ENCODE measurements around the gene ATXN1.
"Not testable (repeated sequence)": the region's sequence is repeated elsewhere in the genome, so short reads cannot be mapped to it uniquely, and the experiment has no call there.

The ATXN1 gene

DNA sequence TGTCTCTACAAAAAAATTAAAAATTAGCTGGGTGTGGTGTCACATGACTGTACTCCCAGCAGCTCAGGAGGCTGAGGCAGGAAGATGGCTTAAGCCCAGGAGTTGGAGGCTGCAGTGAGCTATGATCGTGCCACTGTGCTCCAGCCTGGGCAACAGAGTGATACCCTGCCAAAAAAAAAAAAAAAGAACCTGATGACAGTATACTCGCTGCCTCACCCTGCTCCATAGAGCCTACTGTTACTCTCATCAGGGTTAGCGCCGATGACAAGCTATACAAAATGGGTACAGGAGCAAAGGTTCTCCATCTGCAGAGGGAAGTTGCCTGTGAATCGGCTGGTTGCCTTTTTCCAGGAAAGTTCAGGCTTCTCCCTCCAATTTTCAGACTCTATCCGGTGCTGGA is 469.5 kb downstream of the ATXN1 start:
- DNase-seq: no peak

DNA sequence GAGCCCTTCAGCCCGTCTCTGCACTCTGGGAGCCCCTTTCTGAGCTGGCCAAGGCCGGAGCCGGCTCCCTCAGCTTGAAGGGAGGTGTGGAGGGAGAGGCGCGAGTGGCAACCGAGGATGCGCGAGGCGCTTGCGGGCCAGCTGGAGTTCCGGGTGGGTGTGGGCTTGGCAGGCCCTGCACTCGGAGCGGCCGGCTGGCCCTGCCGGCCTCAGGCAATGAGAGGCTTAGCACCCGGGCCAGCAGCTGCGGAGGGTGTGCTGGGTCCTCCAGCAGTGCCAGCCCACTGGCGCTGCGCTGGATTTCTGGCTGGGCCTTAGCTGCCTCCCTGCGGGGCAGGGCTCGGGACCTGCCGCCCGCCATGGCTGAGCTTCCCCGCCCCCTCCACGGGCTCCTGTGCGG is 473.1 kb downstream of the ATXN1 start:
- no peak for DNase-seq

DNA sequence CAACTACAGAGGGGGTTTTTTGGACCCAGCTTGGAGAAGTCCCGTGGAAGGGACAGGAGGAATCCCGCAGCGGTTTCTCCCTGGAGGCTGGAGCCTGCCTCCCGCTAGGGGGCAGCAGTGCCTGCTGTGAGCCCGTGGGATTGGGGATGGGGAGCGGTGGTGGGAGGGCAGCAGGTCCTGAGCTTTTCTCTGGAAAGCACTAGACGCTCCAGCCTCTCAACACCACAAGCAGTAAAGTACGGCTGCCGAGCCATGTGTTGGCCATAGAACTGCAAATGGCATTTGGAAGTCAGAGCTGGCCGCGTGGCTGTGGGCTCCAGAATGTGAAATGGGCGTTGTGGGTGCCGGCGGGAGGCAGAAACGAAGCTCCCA is 475.1 kb downstream of the ATXN1 start:
- DNase-seq: peak; percentile 41 to 49

DNA sequence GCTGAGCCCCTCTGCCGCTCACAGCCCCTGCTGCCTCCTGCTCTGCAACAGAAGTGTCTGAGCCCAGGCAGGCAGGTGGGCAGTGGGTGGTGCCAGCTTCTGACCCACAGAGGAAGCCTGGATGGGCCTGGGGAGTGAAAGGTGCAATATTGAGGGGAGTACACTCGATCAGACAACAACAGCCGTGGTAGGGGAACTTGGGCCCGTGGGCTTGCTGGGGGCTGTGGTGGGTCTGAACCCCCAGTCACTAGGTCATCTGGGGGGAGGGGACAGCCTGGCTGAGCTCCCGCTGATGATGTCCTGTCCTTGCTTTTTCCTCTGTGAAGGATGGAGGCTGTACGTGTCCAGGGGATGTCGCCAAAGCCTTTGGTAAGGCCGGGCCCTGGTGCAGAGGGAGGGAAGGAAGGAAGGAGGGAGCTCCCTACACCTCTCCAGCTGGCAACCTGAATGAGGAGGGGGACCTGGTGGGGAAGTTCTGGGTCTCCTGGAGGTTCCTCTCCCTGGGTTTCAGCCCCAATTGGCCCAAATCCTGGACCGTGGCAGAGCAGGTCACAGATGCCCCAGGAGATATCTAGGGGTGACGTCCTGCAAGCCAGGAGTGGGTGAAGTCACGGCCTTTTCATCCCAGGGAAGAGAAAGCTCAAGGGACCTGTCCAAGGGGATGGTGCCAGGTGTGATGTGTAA is 475.7 kb downstream of the ATXN1 start:
- no peak for DNase-seq

DNA sequence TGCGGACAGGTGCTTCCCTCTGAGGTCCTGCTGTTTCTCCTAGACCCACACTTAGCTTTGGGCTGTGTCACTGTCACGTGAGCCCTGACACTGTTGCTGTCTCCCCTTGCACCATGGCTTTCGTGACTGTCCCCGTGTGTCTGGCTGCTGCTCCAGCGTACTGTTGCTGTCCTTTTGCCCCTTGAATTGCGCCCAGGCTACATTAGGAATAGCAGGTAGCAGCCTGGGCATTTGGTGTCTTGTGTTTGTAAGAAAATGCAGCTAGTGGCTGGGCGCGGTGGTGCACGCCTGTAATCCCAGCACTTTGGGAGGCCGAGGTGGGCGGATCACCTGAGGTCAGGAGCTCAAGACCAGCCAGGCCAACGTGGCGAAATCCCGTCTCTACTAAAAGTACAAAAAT is 476.8 kb downstream of the ATXN1 start:
- DNase-seq: no peak

DNA sequence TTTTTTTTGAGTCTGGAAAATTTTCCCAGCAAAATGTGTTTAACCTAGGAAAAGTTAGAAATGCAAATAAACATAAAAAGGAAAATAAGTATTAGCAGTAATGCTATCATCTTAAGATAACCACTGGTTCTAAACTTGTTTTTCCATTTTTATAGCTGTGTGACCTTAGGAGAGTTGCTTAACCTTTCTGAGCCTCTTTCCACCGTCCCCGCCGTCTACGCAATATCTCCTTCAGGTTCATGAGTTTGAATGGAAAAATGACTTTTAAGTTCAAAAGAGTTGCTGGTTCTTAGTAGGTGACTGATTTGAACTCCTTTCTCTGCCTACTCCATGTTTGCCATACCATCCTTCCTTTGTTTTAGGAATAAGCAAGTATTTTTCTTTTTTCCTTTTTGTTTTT is 478.9 kb downstream of the ATXN1 start:
- DNase-seq: no peak

DNA sequence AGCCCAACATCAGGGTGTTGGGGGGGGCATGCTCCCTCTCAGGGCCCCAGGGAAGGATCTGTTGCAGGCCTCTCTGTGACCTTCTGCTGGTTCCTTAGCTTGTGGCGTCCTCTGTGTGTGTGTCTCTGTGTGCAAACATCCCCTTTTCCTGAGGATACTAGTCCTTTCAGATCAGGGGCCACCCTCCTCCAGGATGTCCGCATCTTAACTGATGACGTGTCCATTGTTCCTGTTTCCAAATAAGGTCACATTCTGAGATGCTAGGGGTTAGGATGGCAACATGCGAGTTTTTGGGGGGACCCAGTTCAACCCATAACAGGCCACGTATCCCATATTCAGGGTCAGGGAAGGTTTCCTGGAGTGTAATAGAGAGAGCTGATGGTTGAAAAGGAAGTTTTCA is 482.0 kb downstream of the ATXN1 start:
- DNase-seq: no peak

DNA sequence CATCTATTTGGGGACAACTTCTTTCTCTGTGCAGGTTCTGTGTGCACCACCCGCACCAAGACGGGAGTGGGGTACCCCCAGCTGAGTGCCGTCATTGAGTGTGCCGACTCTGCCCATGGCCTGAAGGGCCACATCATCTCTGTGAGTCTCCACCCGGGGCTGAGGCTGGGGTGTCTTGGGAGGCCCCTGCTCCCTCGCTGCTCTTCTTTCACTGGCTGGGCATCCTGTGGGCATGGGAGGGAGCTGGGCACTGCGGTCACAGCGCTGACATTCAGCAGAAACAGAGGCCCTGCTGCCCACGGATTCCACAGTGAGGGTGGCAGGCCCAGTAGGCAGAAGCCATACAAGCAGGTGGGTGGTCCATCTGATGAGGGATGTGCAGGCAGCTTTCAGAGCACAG is 482.5 kb downstream of the ATXN1 start:
- no peak for DNase-seq

DNA sequence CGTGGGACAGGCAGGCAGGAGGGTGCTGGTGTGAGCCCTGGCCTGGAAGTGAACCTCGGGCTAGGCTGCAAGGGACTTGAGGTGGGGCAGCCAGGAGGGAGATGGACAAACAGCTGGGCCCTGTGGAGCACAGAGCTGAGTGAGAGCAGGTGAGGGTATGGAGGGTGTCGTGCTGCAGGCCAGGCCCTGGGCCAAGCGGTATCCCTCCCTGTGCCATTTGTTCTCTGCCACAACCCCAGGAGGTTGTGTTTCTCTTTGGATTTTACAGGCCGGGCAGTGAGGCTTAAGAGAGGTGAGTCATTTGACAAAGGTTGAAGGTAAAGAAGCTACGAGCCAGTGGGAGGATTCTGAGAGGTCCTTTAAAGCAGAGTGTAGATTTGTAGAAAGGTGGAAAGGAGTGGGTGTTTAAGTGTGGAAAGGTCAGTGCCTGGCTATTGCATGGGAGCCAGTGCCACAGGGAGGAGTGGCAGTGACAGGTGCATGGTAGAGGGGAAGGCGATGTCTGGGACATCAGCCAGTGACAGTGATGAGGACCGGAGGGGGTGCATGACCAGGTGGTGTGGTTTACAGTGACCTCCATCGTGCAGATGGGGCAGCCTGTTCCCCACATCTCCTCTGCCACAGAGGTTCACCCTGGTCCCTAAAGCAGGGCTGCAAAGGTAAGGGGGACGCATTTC is 483.1 kb downstream of the ATXN1 start:
- no peak for DNase-seq

DNA sequence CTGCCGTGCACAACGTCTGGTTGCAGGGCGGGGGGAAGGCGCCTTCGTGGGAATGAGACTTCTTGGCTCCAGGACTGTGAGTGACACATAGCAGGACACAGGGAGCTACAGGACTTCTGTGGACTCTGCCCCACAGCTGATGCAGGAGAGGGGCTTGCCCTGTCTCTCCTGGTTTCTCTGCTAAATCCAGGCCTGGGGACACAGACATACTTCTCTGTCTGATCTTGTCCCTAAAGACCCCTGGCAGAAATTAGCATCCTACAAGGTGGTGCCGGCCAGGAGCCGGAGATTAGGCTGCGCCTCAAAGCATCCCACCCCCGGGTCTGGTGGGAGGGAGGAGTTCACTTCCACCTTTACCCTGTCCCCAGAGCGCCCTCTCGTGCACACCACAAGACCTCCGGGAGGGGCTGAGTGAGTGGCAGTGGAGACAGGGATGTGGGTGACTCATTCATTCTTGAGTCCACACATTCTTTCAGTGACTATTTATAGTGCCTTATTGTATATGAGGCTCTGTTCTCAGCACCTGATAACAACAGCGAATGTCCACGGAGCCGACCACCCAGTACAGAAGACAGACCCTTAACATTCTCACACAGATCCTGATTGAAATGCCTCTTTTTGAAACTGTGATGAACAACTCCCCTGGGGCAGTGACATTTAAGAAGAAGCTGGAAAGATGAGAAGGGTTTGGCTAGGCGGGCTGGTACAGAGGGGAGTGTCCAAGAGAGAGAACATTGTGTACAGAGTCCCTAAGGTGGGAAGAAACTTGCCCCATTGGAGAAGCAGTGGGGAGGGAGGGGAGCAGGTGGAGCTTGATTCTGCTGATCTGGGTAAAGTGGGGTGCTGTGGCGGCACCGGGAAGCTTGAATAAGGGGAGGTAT is 483.9 kb downstream of the ATXN1 start:
- peak in 1 of 2 donors; percentile 13 for DNase-seq

DNA sequence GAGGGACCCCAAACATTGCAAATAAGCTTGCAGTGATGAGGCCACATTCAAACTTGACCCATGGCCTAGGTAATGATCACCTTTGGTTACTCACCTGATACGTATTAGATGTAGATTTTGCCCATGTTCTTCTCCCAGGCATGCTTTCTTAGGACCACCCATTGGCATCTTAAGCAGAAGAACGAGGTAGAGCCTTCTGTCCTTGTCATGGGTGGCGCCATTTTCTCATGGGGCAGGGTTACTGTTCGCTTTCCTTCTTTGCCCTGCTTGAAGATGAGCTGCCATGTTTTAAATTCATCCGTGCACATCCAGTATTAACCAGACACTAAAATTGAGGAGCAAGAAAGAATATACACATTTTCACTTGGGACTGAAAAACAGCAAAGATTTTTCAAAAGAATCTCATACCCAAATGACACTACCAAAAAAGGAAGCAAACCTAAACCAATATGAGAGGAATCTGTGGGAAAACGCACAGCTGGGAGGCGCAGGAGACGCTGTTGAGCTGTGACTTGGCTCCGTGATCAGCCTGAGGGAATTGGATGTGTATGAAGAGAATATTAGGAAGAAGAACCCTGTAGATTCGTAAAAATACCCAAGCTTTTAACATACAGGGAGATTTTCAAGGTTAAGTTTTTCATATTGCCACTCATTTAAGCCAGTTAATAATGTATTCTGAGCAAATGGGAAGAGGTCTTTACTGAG is 486.2 kb downstream of the ATXN1 start:
- no peak for DNase-seq

DNA sequence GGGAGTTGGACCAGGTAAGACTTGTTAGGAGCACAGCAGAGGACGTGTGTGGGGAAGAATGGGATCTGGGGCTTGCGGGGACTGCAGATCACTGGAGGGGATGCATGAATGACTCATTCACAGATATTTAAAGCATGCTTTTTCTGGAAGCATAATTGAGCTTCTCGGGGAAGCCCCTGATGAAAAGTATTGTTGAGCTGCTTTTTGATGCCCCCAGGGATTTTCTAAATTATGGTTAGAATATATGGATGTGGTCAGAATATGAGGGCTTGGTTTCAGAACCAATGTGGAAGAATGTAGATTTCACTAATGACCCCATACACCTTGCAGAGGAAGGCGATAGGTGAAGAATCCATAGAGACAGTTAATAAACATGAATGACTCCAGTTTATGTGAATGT is 486.8 kb downstream of the ATXN1 start:
- DNase-seq: no peak

DNA sequence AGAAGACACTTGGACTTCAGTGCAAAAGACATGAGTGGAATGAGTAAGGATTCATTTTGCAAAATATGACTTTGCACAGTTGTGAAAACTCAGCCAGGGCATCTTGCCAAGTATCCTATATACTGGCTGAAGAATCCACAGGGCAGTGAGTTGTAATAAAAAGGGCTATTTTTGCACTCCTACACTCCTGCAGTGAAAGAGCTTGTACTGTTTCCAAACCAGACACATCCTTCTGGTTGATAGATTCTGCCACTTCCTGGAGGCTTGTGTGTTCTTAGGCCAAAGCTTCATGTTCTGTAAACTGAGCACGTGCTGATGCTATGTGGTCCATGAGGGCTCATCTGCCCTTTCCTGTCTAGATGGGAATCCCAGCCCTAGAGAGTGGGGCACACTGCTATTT is 488.0 kb downstream of the ATXN1 start:
- DNase-seq: no peak

DNA sequence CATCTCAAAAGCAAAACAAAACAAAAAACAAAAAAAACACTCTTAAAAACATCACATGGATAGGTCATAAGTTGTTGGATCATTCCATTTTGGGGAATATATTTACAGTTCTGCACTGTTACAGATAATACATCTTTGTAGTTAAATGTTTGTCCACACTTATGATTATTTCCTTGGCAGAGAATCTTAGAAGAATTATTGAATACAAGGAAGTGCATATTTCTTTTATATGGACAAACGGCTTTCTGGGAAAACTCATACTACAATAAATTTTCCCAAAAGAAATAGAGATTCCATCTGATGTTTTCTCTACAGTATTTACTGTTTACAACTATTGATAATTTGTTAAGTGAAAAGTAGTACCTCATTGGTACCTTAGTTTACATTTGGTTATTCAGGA is 489.1 kb downstream of the ATXN1 start:
- DNase-seq: no peak

DNA sequence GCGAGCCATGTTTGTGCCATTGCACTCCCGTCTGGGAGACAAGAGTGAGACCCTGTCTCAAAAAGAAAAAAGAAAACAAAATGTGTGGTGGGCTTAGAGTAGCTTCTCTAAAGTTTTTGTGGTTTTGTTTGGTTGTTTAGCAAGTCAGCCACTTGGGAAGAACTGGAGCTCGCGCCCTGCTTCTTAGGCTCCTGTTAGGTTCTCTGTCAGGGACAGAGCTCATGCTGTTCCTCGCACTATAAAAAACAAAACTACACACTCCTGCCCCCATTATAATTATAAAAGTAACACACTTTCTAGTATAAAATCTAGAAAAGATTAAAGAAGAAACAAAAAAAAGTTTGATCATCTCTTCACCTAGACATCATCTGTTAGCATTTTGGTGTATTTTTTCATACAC is 489.8 kb downstream of the ATXN1 start:
- DNase-seq: no peak

DNA sequence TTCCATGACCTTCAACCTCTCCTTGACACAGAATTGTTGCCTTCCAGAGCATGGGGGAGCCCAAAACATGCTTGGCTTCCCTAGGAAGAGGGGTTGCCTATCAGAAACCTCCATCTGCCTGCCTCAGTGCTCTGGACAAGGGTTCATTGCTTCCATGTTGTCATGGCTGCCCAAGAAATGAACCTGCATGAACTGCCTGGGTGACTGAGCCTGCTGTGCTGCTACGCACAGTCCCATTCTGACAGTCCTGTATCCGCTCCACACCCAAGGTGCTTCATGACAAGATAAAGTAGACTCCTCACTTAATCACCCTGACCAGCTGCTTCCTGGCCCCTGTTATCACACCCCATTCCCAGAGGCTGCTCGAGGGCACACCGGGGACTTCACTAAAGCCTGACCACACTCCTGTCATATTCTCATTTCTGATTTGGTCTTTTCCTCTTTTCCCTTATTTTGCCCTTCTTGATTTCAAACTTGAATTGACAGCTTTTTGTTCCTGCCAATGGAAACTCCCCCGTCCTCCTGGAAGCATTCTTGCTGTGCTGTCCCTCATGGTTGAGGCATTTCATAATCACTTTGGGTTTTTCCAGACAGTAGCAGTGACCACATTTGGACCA is 491.0 kb downstream of the ATXN1 start:
- DNase-seq: no peak

DNA sequence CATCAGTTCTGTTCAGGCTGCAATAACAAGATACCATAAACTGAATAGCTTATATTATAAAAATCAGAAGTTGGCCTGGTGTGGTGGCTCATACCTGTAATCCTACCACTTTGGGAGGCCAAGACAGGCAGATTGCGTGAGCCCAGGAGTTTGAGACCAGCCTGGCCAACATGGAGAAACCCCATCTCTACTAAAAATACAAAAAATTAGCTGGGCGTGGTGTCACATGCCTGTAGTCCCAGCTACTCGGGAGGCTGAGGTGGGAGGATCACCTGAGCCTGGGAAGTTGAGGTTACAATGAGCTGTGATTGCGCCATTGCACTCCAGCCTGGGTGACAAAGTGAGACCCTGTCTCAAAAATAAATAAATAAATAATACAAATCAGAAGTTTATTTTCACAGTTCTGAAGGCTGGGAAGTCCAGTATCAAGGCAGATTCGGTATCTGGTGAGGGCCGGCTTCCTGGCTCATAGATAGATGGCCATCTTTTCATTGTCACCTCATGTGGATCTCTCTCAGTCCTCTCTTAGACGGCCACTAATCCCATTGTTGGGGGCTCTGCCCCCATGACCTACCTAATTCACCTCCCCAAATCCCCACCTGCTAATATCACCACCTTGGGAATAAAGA is 491.7 kb downstream of the ATXN1 start:
- DNase-seq: not testable (repeated sequence)

DNA sequence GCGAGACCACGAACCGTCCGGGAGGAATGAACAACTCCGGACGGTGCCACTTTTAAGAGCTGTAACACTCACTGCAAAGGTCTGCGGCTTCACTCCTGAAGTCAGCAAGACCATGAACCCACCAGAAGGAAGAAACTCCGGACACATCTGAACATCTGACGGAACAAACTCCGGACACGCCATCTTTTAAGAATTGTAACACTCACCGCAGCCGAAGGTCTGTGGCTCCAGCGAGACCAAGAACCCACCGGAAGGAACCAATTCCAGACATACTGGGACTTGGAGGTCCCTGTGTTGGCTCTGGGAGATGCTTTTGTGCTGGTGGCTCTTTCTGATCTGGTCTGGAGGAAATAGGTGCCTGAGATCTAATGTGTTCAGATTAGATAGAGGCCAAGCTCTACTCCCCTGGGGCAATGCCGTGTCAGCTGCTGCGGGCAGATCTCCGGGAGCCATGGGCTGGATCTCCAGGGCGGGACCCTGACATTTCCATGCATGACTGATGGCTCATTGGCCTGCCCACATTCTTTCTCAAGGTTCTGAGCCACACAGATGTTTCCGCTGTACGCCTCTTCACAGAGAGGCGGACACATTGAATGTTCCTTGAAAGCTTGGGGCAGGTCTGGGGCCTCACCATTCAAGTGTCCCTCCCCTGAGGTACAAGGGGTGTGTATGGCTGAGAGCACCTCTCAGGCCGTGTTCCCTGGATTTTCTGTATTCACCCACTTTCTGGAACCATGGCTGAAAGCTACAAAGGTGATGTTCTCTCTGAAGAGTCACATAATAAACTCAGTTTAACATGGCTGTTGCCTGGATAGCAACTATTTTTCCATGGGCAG is 493.6 kb downstream of the ATXN1 start:
- no peak for DNase-seq

DNA sequence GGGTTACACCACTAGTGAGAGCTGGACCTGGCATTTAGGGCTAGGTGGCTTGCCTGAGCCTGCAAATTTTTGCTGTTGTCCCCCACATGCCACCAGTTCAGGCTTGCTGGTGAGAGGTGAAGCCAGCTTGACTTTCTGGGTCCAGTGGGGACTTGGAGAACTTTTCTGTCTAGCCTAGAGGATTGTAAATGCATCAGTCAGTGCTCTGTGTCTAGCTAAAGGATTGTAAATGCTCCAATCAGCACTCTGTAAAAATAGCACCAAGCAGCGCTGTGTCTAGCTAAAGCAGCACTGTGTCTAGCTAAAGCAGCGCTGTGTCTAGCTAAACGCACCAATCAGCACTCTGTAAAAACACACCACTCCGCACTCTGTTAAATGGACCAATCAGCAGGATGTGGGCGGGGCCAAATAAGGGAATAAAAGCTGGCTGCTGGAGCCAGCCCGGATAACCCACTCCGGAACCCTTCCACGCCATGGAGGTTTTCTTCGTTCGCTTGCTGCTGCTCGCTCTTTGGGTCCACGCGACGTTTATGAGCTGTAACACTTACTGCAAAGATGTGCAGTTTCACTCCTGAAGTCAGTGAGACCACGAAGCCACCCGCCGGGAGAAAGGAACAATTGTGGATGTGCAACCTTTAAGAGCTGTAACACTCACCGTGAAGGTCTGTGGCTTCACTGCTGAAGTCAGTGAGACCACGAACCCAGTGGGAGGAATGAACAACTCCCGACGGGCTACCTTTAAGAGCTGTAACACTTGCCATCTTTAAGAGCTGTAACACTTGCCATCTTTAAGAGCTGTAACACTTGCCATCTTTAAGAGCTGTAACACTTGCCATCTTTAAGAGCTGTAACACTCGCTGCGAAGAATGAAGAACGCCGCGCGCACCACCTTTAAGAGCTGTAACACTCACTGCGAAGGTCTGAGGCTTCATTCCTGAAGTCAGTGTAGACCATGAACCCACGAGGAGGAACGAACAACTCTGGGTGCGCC is 495.6 kb downstream of the ATXN1 start:
- DNase-seq: no peak

DNA sequence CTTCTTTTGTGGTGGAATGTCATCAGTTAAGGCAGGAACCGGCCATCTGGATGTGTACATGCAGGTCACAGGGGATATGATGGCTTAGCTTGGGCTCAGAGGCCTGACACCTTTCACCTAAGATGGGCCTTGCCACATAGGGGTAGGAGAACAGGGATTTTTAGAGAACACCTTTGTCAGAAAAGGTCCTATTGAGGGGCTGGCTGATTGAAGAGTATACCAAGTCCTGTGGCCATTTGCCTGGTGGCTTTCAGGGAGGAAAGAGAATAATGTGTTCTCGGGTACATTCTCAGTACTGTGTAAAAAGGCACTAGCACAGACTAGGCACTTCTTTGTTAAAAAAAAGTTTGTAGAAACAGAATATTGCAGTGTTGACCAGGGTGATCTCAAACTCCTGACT is 496.5 kb downstream of the ATXN1 start:
- no peak for DNase-seq
